Panc1 (cell line): ENCODE results near the gene COQ9.

Source experiments
- POLR2AphosphoS5 ChIP-seq: IDR thresholded peaks from 2 replicates; pipeline ENCODE4 v1.6.1; 2012; ENCODE audit warnings: mild to moderate bottlenecking, low read depth, low read length, moderate library complexity
- TCF7L2 ChIP-seq: IDR thresholded peaks from 2 replicates; pipeline ENCODE4 v1.6.1; 2011; ENCODE audit warnings: mild to moderate bottlenecking, low read depth, low read length, inconsistent platforms
- TF ChIP-seq, protein P1 (sequence below), 2 experiments: IDR thresholded peaks; 2 replicates each; pipeline ENCODE4 v1.6.1; 2011 to 2012; ENCODE audit warnings: low read depth in 2 of 2, control low read depth in 1 of 2, low read length in 1 of 2, mild to moderate bottlenecking in 1 of 2, moderate library complexity in 1 of 2; ENCODE audit not compliant: insufficient read depth in 1 of 2
- TF ChIP-seq, protein P2 (sequence below): fragments of 450-650 bp; IDR thresholded peaks from 2 replicates; pipeline ENCODE4 v1.5.1; 2017; ENCODE audit warnings: mild to moderate bottlenecking

DNA sequence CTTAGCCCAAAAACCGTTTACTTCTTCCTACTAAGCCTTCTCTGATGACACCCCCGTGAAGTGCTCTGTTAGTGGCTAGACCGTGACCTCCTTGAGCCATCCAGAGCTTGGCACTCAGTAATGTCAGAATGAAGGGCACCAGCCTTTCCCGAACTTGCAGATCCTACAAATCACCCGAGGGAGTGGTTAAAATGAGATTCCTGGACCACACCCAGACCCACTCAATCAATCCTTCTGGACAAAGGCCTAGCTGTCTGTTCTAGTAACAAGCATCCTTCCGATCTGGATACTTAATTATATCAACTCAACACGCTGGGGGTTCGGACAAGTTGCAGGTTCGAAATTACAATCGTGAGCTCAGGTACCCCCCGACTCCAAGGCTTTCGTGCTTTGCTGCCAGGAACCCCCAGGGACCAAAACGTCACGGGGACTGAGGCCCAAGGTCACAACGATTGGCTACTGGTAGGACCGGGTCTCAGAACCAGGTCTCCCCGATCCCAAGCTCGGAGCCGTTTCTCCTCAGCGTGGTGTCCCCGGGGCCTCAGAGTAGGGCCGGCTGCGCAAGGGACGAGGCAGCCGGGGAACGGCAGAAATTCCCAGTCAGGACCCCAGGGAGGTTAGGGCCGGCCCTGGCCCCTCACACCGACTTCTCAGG lies 621 bp upstream of the COQ9 start:
- no peak for TF ChIP-seq POLR2AphosphoS5
- TF ChIP-seq, protein P1, sequence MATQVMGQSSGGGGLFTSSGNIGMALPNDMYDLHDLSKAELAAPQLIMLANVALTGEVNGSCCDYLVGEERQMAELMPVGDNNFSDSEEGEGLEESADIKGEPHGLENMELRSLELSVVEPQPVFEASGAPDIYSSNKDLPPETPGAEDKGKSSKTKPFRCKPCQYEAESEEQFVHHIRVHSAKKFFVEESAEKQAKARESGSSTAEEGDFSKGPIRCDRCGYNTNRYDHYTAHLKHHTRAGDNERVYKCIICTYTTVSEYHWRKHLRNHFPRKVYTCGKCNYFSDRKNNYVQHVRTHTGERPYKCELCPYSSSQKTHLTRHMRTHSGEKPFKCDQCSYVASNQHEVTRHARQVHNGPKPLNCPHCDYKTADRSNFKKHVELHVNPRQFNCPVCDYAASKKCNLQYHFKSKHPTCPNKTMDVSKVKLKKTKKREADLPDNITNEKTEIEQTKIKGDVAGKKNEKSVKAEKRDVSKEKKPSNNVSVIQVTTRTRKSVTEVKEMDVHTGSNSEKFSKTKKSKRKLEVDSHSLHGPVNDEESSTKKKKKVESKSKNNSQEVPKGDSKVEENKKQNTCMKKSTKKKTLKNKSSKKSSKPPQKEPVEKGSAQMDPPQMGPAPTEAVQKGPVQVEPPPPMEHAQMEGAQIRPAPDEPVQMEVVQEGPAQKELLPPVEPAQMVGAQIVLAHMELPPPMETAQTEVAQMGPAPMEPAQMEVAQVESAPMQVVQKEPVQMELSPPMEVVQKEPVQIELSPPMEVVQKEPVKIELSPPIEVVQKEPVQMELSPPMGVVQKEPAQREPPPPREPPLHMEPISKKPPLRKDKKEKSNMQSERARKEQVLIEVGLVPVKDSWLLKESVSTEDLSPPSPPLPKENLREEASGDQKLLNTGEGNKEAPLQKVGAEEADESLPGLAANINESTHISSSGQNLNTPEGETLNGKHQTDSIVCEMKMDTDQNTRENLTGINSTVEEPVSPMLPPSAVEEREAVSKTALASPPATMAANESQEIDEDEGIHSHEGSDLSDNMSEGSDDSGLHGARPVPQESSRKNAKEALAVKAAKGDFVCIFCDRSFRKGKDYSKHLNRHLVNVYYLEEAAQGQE (IDR thresholded peaks at IDR 0.05; ENCODE audit: insufficient read depth in 1 of 2, low read depth in 2 of 2, low read length in 1 of 2), result no peak
- TF ChIP-seq, protein P2, sequence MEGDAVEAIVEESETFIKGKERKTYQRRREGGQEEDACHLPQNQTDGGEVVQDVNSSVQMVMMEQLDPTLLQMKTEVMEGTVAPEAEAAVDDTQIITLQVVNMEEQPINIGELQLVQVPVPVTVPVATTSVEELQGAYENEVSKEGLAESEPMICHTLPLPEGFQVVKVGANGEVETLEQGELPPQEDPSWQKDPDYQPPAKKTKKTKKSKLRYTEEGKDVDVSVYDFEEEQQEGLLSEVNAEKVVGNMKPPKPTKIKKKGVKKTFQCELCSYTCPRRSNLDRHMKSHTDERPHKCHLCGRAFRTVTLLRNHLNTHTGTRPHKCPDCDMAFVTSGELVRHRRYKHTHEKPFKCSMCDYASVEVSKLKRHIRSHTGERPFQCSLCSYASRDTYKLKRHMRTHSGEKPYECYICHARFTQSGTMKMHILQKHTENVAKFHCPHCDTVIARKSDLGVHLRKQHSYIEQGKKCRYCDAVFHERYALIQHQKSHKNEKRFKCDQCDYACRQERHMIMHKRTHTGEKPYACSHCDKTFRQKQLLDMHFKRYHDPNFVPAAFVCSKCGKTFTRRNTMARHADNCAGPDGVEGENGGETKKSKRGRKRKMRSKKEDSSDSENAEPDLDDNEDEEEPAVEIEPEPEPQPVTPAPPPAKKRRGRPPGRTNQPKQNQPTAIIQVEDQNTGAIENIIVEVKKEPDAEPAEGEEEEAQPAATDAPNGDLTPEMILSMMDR, result no peak
- TF ChIP-seq TCF7L2, result no peak
